Sigmoid colon (tissue), 7 donors: ENCODE measurements around the gene HNRNPLL. TPM values are rescaled to one million over a fixed set of nuclear protein-coding genes. Genes with fewer than 3 reads are reported as not detected.
A peak's percentile ranks its signal among the peaks of the same experiment; 100 is the strongest.

Experiments used
- DNase-seq: peaks from one replicate; pipeline ENCODE4 v3.0.0-alpha.2; 2019
- H3K27ac ChIP-seq, 4 donors: fragments of 200-600 bp; sonication (generic); one replicate each; pipeline ENCODE4 v1.5.1; 2016 to 2019; ENCODE audit warnings: mild to moderate bottlenecking in 1 of 4
- H3K27me3 ChIP-seq, 3 donors: fragments of 200-600 bp; sonication (generic); one replicate each; pipeline ENCODE4 v1.5.1; 2019; ENCODE audit warnings: mild to moderate bottlenecking in 1 of 3
- H3K36me3 ChIP-seq, 4 donors: fragments of 200-600 bp; sonication (generic); one replicate each; pipeline ENCODE4 v1.5.1; 2016 to 2019
- H3K4me1 ChIP-seq, 4 donors: fragments of 200-600 bp; sonication (generic); one replicate each; pipeline ENCODE4 v1.5.1; 2017 to 2019
- H3K4me3 ChIP-seq, 4 donors: fragments of 200-600 bp; sonication (generic); one replicate each; pipeline ENCODE4 v1.5.1; 2017 to 2019; ENCODE audit warnings: mild to moderate bottlenecking in 2 of 4, moderate library complexity in 1 of 4
- H3K9me3 ChIP-seq, 4 donors: fragments of 200-600 bp in 3 of 4; sonication (generic) in 3 of 4; one replicate each; pipeline versions ENCODE4 v1.5.1 to v1.6.1; 2013 to 2019
- CTCF ChIP-seq, 4 experiments: fragments of 450-650 bp in 3 of 4; fragments of 200-600 bp in 1 of 4; IDR thresholded peaks; one replicate each; pipeline ENCODE4 v1.5.1; 2016 to 2019; ENCODE audit warnings: antibody characterized with exemption in 4 of 4, mild to moderate bottlenecking in 3 of 4, moderate library complexity in 2 of 4
- EP300 ChIP-seq, 4 donors: sonication (generic); formaldehyde crosslinking; IDR thresholded peaks; one replicate each; pipeline ENCODE4 v1.6.1; 2017; ENCODE audit warnings: antibody characterized with exemption in 4 of 4
- POLR2A ChIP-seq, 2 donors: fragments of 450-650 bp; IDR thresholded peaks; one replicate each; pipeline ENCODE4 v1.6.1; 2016; ENCODE audit warnings: antibody characterized with exemption in 2 of 2, mild to moderate bottlenecking in 2 of 2, moderate library complexity in 2 of 2
- POLR2AphosphoS5 ChIP-seq, 4 donors: sonication (generic); formaldehyde crosslinking; IDR thresholded peaks; one replicate each; pipeline ENCODE4 v1.6.1; 2017; ENCODE audit warnings: antibody characterized with exemption in 4 of 4
- WGBS, 2 donors: extraction: QIAGEN DNeasy Blood & Tissue Kit; methylation state at CpG; one replicate each; pipeline ENCODE4 v1.1.7; 2013; 5-methylcytosine and 5-hydroxymethylcytosine counted together
- intact Hi-C: fragments of 100-400 bp; cut with DNase I; formaldehyde crosslinking; loops from one replicate; pipeline ENCODE4 v1.15.1; 2023
- polyA plus RNA-seq, 3 donors: library from polyadenylated mRNA; stranded (reverse); fragments of 200-250 nt; gene quantifications; one replicate each; pipeline ENCODE4 v1.2.3, GENCODE V29; 2013
- total RNA-seq, 4 donors: library from RNA; depleted of rRNA; stranded (reverse); fragments of >200 nt; gene quantifications; one replicate each; pipeline ENCODE4 v1.1.0, GENCODE V29; 2016
- donor health status: healthy with polysubstance abuse.
- donor health status: Bipolar disorder and iron deficiency.
- donor health status: healthy.

Gene HNRNPLL
- total and polyA plus RNA-seq, 7 donors, result 16.1 to 82.0 (median 63.7) TPM

- Histone ChIP-seq H3K36me3 (peaks cover 0 to 16% (median 4%) of the 10 kb centered on the region in 4 donors), H3K4me3 (no peak overlapping the region), H3K27me3 (no peaks in the 10 kb centered on the region), H3K4me1 (peaks cover 0 to 79% (median 45%) of the 10 kb centered on the region in 4 donors), H3K27ac (peak overlapping the region in 2 of 4 donors; percentile 1 to 18), H3K9me3 (no peaks in the 10 kb centered on the region)
- DNase-seq, result no peak
- intact Hi-C loops, result no loop called here
- WGBS, 2 donors, result 82 to 86% methylated on average over 3 of the region's 3 CpGs
- TF ChIP-seq POLR2A (IDR thresholded peaks at IDR 0.05), result no peak
- no peak for TF ChIP-seq POLR2AphosphoS5 (IDR thresholded peaks at IDR 0.05)
- no peak for TF ChIP-seq CTCF (IDR thresholded peaks at IDR 0.05)
- TF ChIP-seq EP300 (IDR thresholded peaks at IDR 0.05), result no peak
Observed at GRCh38 chr2:38586931-38587330, 15.8 kb downstream of the HNRNPLL start.

- Histone ChIP-seq H3K27me3 (no peaks in the 10 kb centered on the region), H3K36me3 (peaks cover 0 to 36% (median 7%) of the 10 kb centered on the region in 4 donors), H3K27ac (peak overlapping the region in 2 of 4 donors; percentile 6 to 42), H3K4me3 (no peak overlapping the region), H3K4me1 (peaks cover 0 to 66% (median 27%) of the 10 kb centered on the region in 4 donors), H3K9me3 (no peaks in the 10 kb centered on the region)
- TF ChIP-seq CTCF (IDR thresholded peaks at IDR 0.05) (no peak), EP300 (IDR thresholded peaks at IDR 0.05) (no peak), POLR2A (IDR thresholded peaks at IDR 0.05) (no peak), POLR2AphosphoS5 (IDR thresholded peaks at IDR 0.05) (no peak)
- no peak for DNase-seq
- WGBS, 2 donors, result 99% methylated on average over 1 of the region's 1 CpG
- intact Hi-C loops, result loop anchor here (5.0 kb wide), 2 partner anchors 48 to 142 kb away; no protein-coding TSS in a partner anchor
Observed at GRCh38 chr2:38584881-38585280, 17.8 kb downstream of the HNRNPLL start.

GRCh38 chr2:38583994-38584393 is 18.7 kb downstream of the HNRNPLL start:
- Histone ChIP-seq H3K9me3 (no peaks in the 10 kb centered on the region), H3K27ac (no peak overlapping the region), H3K4me3 (no peak overlapping the region), H3K27me3 (no peaks in the 10 kb centered on the region), H3K4me1 (peaks cover 0 to 57% (median 23%) of the 10 kb centered on the region in 4 donors), H3K36me3 (peaks cover 0 to 37% (median 7%) of the 10 kb centered on the region in 4 donors)
- WGBS, 2 donors, result 92 to 93% methylated on average over 5 of the region's 5 CpGs
- no peak for TF ChIP-seq POLR2A (IDR thresholded peaks at IDR 0.05)
- TF ChIP-seq EP300 (IDR thresholded peaks at IDR 0.05), result no peak
- no peak for TF ChIP-seq CTCF (IDR thresholded peaks at IDR 0.05)
- no peak for TF ChIP-seq POLR2AphosphoS5 (IDR thresholded peaks at IDR 0.05)
- intact Hi-C loops, result loop anchor here (5.0 kb wide), 2 partner anchors 47 to 143 kb away; no protein-coding TSS in a partner anchor
- DNase-seq, result no peak

GRCh38 chr2:38583524-38583923 is 19.2 kb downstream of the HNRNPLL start:
- no peak overlapping the region for H3K27ac ChIP-seq
- 59 to 69% methylated on average over 3 of the region's 3 CpGs for WGBS, 2 donors
- H3K27me3 ChIP-seq, result no peaks in the 10 kb centered on the region
- TF ChIP-seq POLR2AphosphoS5 (IDR thresholded peaks at IDR 0.05) (no peak), EP300 (IDR thresholded peaks at IDR 0.05) (no peak)
- intact Hi-C loops, result loop anchor here (5.0 kb wide), 2 partner anchors 46 to 144 kb away; no protein-coding TSS in a partner anchor
- H3K4me3 ChIP-seq, result no peak overlapping the region
- peaks cover 0 to 53% (median 23%) of the 10 kb centered on the region in 4 donors for H3K4me1 ChIP-seq
- peaks cover 0 to 37% (median 7%) of the 10 kb centered on the region in 4 donors for H3K36me3 ChIP-seq
- no peak for DNase-seq
- no peaks in the 10 kb centered on the region for H3K9me3 ChIP-seq

- intact Hi-C loops, result loop anchor here (2.0 to 5.0 kb wide), 3 partner anchors 44 to 159 kb away; no protein-coding TSS in a partner anchor
- no peak for DNase-seq
- peak; percentile 31 to 63 (median 60) for TF ChIP-seq CTCF (IDR thresholded peaks at IDR 0.05)
- TF ChIP-seq POLR2AphosphoS5 (IDR thresholded peaks at IDR 0.05), result peak in 1 of 4 donors; percentile 9
- no peak for TF ChIP-seq EP300 (IDR thresholded peaks at IDR 0.05)
- no peak for TF ChIP-seq POLR2A (IDR thresholded peaks at IDR 0.05)
Observed at GRCh38 chr2:38581193-38582147, 21.3 kb downstream of the HNRNPLL start.

More at GRCh38 chr2:38581193-38582147, 21.3 kb downstream of the HNRNPLL start:
- H3K9me3 ChIP-seq, result no peaks in the 10 kb centered on the region
- WGBS, 2 donors, result 53 to 67% methylated on average over 9 of the region's 9 CpGs
- peaks cover 0 to 39% (median 11%) of the 10 kb centered on the region in 4 donors for H3K4me1 ChIP-seq
- no peak overlapping the region for H3K4me3 ChIP-seq
- H3K36me3 ChIP-seq, result peaks cover 0 to 52% (median 7%) of the 10 kb centered on the region in 4 donors
- no peaks in the 10 kb centered on the region for H3K27me3 ChIP-seq
- H3K27ac ChIP-seq, result peak overlapping the region in 2 of 4 donors; percentile 17 to 27
